Smooth muscle cell of the umbilical artery (primary cell): ENCODE results near the gene PAGE4. TPM values are rescaled to one million over a fixed set of nuclear protein-coding genes. Genes with fewer than 3 reads are reported as not detected.

Experiments used
- total RNA-seq: library from RNA; depleted of rRNA; stranded (reverse); fragments of >200 nt; gene quantifications from 2 replicates; pipeline ENCODE4 v1.2.3, GENCODE V29; 2014

Gene PAGE4, protein sequence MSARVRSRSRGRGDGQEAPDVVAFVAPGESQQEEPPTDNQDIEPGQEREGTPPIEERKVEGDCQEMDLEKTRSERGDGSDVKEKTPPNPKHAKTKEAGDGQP
- not detected in 2 replicates for total RNA-seq

DNA sequence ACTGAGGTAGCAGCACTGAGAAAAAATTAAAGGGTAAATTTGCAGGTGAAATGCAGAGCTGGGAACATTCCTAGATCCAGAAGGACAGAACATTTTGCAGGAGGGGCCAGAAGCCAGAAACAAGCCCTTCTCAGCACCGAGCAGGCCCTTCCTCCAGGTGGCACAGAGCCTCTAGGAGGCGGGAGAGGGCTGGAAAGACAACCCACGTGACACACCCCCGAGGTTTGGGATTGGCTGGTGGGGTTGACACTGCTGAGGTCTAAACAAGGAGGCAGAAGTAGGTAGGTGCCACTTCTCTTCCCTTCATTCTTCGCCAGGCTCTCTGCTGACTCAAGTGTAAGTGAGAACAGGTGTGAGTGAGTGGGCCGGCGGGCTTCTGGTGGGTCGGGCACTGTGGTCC is at the start of gene PAGE4:
TSS of gene PAGE4 (plus strand) at position 288 of the 400 bp plus-strand sequence. CDS start 1,126 bp downstream, outside the sequence.

DNA sequence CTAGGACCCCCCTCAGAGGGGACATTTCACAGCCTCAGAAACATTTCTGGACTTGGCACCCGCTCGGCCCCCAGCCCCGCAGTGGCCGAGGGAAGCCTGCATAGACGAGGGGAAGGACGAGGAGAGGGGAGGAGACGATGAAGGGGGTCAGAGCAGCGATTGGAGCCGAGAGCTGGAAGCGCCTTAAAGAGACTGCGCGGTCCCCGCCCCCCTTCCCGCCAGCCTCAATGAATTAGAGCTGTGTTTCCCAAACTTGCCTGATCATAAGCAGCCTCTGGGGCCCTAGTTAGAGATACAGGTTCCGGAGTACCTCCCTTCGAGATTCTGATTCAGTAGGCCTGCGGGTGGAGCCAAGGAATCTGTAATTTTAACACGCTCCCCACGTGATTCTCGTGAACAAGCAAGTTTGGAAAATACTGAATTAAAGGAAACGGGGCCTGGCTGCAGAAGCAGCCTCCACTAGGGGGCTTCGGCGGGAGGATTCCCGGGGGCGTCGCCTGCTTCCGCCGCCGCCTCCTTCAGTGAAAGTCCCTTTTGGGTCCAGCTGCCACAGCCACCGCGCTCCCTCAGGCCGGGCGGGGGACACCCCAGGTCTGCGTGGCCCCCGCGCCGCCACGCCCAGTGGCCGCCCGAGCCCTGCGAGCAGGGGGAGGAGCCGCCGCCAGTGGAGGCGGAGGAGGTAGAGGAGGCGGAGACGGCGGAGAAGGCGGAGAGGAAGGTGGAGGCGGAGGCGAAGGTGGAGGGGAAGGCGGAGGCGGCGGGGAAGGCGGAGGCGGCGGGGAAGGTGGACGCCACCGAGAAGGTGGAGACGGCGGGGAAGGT is 49.9 kb downstream of the PAGE4 start, which contains the start of gene USP27X:
TSS of gene USP27X (plus strand) at position 651 of the 822 bp plus-strand sequence. CDS start 824 bp downstream, outside the sequence.

Other genes with a start within 250 kb of the PAGE4 start
- gene GAGE12H, start 249.4 kb upstream of the PAGE4 start, total RNA-seq: not detected in 2 replicates
- not detected in 2 replicates for gene GAGE2A, start 239.8 kb upstream of the PAGE4 start, total RNA-seq
- not detected in 2 replicates for gene GAGE1, start 230.3 kb upstream of the PAGE4 start, total RNA-seq
- gene PAGE1, start 133.3 kb upstream of the PAGE4 start, total RNA-seq: not detected in 2 replicates
- 3.6 TPM in 2 replicates for gene USP27X, start 50.2 kb downstream of the PAGE4 start, total RNA-seq
- gene CLCN5, start 93.3 kb downstream of the PAGE4 start, total RNA-seq: 28.1 and 28.2 TPM in 2 replicates